ENCODE results near the gene FRYL.
"Not testable (repeated sequence)": the region's sequence is repeated elsewhere in the genome, so short reads cannot be mapped to it uniquely, and the experiment has no call there.

FRYL gene

DNA sequence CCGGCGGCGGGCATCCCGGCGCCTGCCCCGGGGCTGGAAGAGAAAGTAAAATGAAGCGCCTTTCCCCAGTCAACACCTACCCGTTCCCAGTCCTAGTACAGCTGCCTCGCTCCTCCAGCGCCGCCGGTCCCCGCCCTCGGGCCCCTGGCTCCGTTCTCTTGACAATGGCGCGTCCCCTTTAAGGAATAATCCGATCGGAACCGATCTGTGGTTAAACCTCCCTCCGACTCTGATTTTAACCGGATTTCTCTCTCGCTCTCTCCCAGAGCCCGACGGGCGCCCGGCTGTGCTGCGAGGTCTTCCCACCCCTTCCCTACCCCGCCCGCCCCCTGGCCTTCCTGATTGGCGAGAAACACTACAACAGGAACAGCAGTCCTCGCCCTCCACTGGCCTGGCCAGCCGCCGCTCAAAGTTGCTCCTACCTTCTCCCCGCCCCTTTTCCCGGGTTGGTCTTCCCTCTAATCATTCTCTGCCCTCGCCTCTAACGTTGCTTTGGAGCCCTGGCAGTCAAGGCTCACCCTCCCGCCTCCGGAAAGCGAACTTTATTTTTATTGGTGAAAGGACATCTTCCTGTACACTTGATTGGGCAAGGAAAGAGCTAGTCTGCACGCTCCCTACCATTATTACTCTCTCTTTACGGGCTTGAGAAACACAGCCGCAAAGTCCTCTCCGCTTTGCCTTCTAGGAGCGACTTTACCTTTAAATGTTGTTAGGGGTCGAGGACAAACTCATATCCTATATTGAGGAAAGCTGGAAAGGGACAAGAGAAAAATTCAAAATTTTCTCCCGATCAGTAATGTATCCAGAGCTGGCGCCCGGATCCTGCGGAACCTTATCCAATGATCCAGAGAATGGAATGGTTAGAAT is at the start of gene FRYL:
Gene FRYL, minus strand, starts transcription at position 282 of the 867 bp plus-strand sequence. CDS start 145,869 bp downstream, outside the sequence.
- DNase-seq = peak; percentile 100

- no peak for DNase-seq
These were observed 47.5 kb upstream of the FRYL start for GRCh38 chr4:48827622-48828021.

DNA sequence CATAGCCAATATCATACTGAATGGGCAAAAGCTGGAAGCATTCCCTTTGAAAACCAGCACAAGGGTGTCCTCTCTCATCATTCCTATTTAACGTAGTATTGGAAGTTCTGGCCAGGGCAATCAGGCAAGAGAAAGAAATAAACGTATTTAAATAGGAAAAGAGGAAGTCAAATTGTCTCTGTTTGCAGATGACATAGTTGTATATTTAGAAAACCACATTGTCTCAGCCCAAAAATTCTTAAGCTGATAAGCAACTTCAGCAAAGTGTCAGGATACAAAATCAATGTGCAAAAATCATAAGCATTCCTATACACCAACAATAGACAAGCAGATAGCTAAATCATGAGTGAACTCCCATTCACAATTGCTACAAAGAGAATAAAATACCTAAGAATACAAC is 41.4 kb upstream of the FRYL start:
- DNase-seq = not testable (repeated sequence)

- DNase-seq = no peak
These were observed 36.9 kb upstream of the FRYL start for GRCh38 chr4:48816971-48817370.

- DNase-seq = not testable (repeated sequence)
These were observed 36.2 kb upstream of the FRYL start for GRCh38 chr4:48816297-48816696.

- no peak for DNase-seq
These were observed 35.4 kb upstream of the FRYL start for GRCh38 chr4:48815483-48815882.

GRCh38 chr4:48813964-48814363 is 33.9 kb upstream of the FRYL start:
- DNase-seq = no peak

- DNase-seq = no peak
These were observed 32.8 kb upstream of the FRYL start for GRCh38 chr4:48812866-48813265.

GRCh38 chr4:48804584-48805301 is 24.7 kb upstream of the FRYL start:
- DNase-seq = no peak

DNA sequence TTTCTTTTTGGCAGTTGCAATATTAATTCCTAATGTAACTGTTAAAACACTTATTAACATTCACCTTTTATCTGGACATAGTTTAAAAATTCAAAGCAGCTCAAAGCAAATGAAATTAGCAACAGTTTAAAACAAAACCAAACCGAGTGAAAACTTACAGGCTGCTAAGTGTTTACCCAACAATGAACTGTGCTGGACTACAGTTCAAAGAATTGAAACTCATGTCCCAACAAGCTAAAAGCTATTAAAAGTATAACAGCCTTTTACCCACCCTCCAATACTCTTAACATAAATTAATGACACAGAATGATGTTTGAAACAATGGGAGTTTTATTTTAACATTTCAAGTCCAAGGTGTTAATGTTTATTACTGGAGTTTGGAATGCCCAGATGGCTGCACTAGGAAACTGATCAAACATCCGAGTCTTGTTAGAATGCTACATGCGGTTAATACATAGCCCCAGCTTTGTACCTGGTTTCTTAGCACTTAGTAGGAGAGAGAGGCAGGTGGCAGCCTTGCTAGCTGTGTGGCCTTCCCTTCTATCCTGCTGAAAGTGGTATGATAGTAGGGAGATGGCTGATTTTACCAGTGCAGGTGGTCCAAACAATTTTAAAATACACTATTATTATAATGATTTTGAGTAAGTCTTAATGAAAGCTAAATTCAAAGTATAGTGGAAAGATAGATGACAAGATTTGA is 21.1 kb upstream of the FRYL start:
- DNase-seq = no peak

GRCh38 chr4:48800155-48800554 is 20.1 kb upstream of the FRYL start:
- DNase-seq = not testable (repeated sequence)

DNA sequence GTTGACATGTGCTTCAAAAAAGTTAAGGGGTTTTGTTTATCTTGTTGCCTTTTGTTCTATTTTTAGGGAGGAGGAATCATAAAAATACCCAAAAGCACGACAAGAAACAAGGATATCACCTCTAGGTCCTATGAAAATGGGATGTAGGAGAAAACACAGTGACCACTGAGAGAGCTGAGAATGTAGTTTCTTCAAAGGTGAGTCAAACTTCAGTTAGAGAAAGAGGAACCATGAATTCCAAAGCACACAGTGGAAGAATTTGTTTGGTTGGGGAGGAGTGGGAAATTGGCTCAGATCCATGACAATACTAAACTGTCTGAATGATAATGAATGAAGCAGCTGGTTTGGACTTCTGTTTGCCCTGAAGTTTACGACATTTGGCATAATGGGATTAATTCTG is 19.1 kb upstream of the FRYL start:
- DNase-seq = no peak

- no peak for DNase-seq
These were observed 18.0 kb upstream of the FRYL start for GRCh38 chr4:48798117-48798516.

- peak; percentile 54 for DNase-seq
These were observed 17.0 kb upstream of the FRYL start for GRCh38 chr4:48796927-48797679.

DNA sequence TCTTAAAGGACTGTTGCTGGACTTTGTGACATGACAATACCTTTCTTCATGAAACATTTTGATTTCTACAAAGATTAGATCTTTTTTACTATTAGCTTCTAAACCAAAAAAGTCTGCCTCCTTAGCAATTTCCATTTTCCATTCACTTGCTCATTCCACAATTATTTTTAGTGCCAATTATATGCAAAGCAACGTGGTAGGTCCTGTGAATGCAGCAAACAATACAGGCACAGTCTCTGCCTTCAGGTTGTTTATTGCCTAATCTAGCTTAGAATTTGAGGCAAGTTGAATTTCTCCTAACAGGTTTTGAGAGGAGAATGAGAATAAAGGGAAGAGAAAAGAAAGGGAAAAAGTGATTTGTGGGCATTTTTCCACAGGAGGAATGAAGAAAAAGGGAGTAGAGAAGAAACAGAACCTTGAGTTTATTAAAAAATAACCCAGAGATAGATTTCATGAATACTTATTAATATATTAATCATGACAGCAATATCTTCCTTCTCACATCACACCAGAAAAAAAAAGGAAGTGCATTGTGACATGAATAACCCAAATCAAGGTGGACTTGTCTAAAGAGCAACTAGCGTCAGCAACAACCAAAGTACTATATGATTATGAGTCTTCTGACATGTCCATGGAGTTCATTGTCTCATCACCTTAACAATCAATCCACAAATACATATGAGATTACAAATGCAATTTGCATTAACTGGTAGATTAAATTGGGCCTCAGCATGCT is 16.3 kb upstream of the FRYL start:
- DNase-seq = no peak

DNA sequence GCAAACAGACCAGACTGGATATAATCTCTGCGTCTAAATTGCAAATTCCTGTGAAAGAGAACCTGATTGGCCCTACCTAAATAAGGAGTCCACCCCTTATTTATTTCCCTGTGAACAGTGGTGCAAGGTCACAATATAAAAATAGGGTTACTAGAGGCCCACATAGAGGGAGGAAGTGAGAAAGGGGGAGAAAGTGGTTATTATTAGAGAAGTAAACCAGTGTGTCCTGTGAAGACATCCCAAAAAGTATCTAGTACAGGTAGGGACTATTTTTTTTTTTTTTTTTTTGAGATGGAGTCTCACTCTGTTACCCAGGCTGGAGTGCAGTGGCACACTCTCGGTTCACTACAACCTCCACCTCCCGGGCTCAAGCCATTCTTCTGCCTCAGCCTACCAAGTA is 15.0 kb upstream of the FRYL start:
- no peak for DNase-seq

DNA sequence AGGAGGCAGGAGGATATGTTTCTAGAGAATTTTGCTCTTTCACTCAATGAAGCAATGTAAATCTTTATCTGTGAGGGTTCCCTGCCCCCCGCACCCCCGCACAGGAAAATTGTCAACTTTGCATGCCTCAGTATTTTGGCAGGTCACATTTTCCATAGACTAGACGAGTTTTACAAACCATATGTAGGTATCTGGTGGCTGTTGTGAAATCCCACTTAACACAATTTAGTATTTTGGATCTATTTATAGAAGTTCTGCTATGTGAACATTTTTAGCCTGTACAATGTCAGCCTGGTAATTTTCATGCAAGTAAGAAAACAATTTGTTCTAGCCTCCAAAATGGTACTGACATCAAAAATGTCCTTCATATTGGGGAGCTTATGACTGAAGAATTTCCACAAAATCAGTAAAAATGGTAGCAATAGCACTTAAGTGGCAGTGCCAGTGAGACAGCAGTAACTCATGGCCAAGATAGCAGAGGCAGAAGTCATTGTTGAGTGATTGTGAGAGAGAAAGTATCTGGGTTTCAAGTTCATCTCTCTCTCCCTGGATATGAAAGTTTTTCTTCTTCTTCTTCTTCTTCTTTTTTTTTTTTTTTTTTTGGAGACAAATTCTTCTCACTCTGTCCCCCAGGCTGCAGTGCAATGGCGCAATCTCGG is 12.4 kb upstream of the FRYL start:
- DNase-seq = no peak

DNA sequence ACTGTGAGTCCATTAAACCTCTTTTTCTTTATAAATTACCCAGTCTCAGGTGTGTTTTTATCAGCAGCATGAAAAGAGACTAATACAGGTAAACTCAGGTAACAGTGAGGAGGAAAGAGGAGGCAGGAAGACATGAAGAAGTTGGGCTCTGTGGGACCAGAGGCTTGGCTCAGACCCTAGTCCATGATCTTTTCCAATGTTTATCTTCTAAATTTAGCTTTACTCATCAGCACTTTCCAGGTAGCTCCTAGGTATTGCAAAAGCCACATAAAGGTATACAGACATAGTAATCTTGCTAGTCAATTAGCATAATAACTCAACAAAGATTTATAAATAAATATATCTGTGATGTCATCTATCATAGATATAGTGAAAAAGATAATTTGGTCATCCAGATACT is 11.2 kb upstream of the FRYL start:
- no peak for DNase-seq

DNA sequence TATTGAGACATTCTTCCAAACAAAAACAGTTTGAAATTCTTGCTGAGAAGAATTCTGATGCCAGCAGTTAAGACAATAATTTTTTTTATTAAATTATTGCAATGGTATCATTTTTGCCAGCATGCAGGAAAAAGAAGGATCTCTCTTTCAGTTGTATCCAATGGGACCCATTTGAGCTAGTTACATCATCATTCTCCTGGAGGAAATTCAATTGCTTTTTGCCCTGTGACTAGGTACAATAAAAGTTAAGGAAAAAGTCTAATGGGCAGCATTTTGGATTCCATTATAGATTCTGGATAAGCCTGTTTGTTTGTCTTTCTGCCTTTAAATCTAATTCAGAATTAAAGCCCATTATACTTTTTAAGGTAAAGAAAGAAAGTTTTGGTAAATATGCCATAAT is 10.5 kb upstream of the FRYL start:
- DNase-seq = no peak

DNA sequence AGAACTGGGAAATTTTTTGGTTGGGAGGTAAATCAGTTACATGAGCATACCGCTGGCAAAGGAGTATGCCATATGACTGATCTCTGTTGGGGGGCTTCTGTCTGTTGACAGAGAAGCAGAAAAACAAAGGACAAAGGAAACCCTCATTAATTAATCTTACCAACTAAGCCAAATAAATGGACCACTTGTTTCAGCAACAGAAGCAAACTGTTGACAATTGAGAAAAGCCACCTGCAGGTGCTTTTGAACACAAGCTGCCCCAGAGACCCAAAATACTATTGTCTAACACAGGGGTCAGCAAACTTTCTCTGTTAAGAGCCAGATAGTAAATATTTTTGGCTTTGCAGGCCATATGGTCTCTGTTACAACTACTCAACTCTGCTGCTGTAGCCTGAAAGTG is 7.0 kb upstream of the FRYL start:
- no peak for DNase-seq

- DNase-seq = no peak
These were observed 6.5 kb upstream of the FRYL start for GRCh38 chr4:48786549-48786948.

GRCh38 chr4:48785302-48785701 is 5.2 kb upstream of the FRYL start:
- no peak for DNase-seq

Data from islet precursor cell (in vitro differentiated cells).